Vagina (tissue), 2 donors: ENCODE measurements around the gene AMOTL2. TPM values are rescaled to one million over a fixed set of nuclear protein-coding genes. Genes with fewer than 3 reads are reported as not detected.

Source experiments
- DNase-seq, 2 donors: peaks; one replicate each; pipeline ENCODE4 v3.0.0-alpha.2; 2017; ENCODE audit errors: extremely low spot score in 2 of 2
- H3K27ac ChIP-seq: fragments of 200-600 bp; sonication (generic); one replicate; pipeline ENCODE4 v1.5.1; 2019
- H3K27me3 ChIP-seq: fragments of 200-600 bp; sonication (generic); one replicate; pipeline ENCODE4 v1.5.1; 2019
- H3K36me3 ChIP-seq, 2 donors: fragments of 200-600 bp; sonication (generic); one replicate each; pipeline ENCODE4 v1.5.1; 2017 to 2019
- H3K4me1 ChIP-seq: fragments of 200-600 bp; sonication (generic); one replicate; pipeline ENCODE4 v1.5.1; 2019
- H3K4me3 ChIP-seq, 2 donors: fragments of 200-600 bp; sonication (generic); 1 replicate in 1 of 2; 2 replicates in 1 of 2; pipeline ENCODE4 v1.5.1; 2016 to 2019
- H3K9me3 ChIP-seq: fragments of 200-600 bp; sonication (generic); one replicate; pipeline ENCODE4 v1.5.1; 2019
- CTCF ChIP-seq, 3 experiments: fragments of 450-650 bp in 2 of 3; fragments of 200-600 bp in 1 of 3; sonication (generic) in 1 of 3; IDR thresholded peaks; one replicate each; pipeline ENCODE4 v1.5.1; 2017 to 2019; ENCODE audit warnings: antibody characterized with exemption in 3 of 3, mild to moderate bottlenecking in 2 of 3, moderate library complexity in 2 of 3
- POLR2A ChIP-seq, 2 donors: fragments of 450-650 bp; IDR thresholded peaks; one replicate each; pipeline ENCODE4 v1.6.1; 2017; ENCODE audit warnings: antibody characterized with exemption in 2 of 2, mild to moderate bottlenecking in 2 of 2, moderate library complexity in 2 of 2
- POLR2AphosphoS5 ChIP-seq, 2 donors: sonication (generic); formaldehyde crosslinking; IDR thresholded peaks; one replicate each; pipeline ENCODE4 v1.9.0; 2017; ENCODE audit warnings: antibody characterized with exemption in 2 of 2, mild to moderate bottlenecking in 2 of 2, low read depth in 1 of 2; ENCODE audit not compliant: insufficient read depth in 1 of 2
- intact Hi-C: fragments of 100-400 bp; cut with DNase I; formaldehyde crosslinking; loops from one replicate; pipeline ENCODE4 v1.15.1; 2023
- total RNA-seq: library from RNA; depleted of rRNA; stranded (reverse); fragments of >200 nt; gene quantifications from one replicate; pipeline ENCODE4 v1.2.3, GENCODE V29; 2016

Gene AMOTL2
- 60.6 TPM for total RNA-seq

DNA sequence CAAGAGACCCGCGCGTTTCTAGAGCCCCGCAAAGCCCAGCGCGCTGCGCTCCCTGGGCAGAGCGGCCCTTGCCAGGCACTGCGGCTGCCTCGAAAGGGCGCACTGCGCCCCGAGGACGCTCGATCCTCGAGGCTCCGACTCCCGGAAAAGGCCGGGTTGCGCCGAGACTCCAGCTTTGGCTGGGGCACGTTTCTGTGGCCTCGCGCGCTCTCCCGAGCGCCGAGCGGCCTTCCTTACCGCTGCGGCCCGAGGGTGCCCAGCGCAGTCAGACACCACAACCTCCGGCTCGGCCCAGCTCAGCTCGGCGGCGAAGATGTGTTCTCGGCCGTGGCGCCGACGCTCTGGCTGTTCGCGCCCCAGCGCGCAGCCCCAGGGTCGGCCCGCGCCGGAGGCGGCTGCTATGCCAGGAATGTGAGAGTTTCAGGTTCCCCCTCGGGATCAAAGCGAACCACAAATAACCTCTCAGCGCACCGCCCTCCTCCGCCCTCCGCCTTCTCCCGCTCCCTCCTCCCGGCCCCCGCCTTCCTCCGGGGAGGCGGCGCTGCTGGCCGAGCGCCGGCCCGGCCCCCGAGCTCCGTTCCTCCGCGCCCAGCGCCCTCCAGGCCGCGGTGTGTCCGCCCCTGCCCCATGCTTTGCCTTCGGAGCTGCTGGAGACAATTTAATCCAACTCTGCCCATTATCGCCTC is at the start of gene AMOTL2:
AMOTL2 (minus strand) TSS at position 343 of the 686 bp plus-strand sequence. CDS start 3,014 bp downstream, outside the sequence.
- DNase-seq, result no peak
- intact Hi-C loops, result loop anchor here (2.0 to 5.0 kb wide), 2 partner anchors 62 to 91 kb away; no protein-coding TSS in a partner anchor

DNA sequence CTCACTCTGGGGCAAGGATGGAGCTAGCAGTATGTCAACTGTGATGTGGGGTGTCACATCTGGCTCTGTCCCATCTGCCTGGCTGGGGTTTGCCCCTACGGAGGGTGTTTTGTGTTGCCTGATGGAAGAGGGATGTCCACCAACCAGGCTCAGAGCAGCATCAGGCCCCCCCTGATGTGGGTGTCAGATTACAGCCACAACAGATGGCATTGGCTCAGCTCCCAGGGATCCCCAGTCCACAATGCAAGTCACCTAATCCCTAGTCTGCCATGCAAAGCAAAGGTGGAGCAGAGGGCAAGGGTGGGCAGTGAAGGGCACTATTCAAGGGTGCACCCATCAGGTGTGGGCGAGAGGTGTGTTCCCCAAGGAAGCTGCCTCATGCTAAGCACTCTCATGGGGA is 48.9 kb upstream of the AMOTL2 start:
- TF ChIP-seq POLR2AphosphoS5 (IDR thresholded peaks at IDR 0.05; ENCODE audit: insufficient read depth in 1 of 2, low read depth in 1 of 2), result no peak
- TF ChIP-seq CTCF (IDR thresholded peaks at IDR 0.05), result no peak
- no peak for TF ChIP-seq POLR2A (IDR thresholded peaks at IDR 0.05)
- no peaks in the 10 kb centered on the region for H3K4me1 ChIP-seq
- H3K27ac ChIP-seq, result no peak overlapping the region
- no peak for DNase-seq
- no peaks in the 10 kb centered on the region for H3K9me3 ChIP-seq
- no peaks in the 10 kb centered on the region for H3K27me3 ChIP-seq
- no peaks in the 10 kb centered on the region for H3K36me3 ChIP-seq
- H3K4me3 ChIP-seq, result no peak overlapping the region
- intact Hi-C loops, result no loop called here

More for the DNA sequence above, at the start of gene AMOTL2:
- TF ChIP-seq POLR2A (IDR thresholded peaks at IDR 0.05), result peak in 1 of 2 donors; percentile 80
- peak in 1 of 2 donors; percentile 93 for TF ChIP-seq POLR2AphosphoS5 (IDR thresholded peaks at IDR 0.05; ENCODE audit: insufficient read depth in 1 of 2, low read depth in 1 of 2)
- TF ChIP-seq CTCF (IDR thresholded peaks at IDR 0.05), result no peak
- Histone ChIP-seq H3K27ac (peak within 1 kb of the TSS; percentile 97), H3K4me3 (peak within 1 kb of the TSS; percentile 64 to 73), H3K36me3 (peaks cover 0 to 22% of the 10 kb centered on the region in 2 donors), H3K4me1 (peaks cover 51% of the 10 kb centered on the region), H3K9me3 (no peaks in the 10 kb centered on the region), H3K27me3 (no peaks in the 10 kb centered on the region)

- Histone ChIP-seq H3K27me3 (no peaks in the 10 kb centered on the region), H3K27ac (no peak overlapping the region), H3K4me1 (no peaks in the 10 kb centered on the region), H3K36me3 (no peaks in the 10 kb centered on the region), H3K9me3 (no peaks in the 10 kb centered on the region), H3K4me3 (no peak overlapping the region)
- no peak for DNase-seq
- TF ChIP-seq POLR2AphosphoS5 (IDR thresholded peaks at IDR 0.05; ENCODE audit: insufficient read depth in 1 of 2, low read depth in 1 of 2), result no peak
- TF ChIP-seq POLR2A (IDR thresholded peaks at IDR 0.05), result no peak
- TF ChIP-seq CTCF (IDR thresholded peaks at IDR 0.05), result no peak
- intact Hi-C loops, result no loop called here
Measured at GRCh38 chr3:134419960-134420321, 45.7 kb upstream of the AMOTL2 start.

DNA sequence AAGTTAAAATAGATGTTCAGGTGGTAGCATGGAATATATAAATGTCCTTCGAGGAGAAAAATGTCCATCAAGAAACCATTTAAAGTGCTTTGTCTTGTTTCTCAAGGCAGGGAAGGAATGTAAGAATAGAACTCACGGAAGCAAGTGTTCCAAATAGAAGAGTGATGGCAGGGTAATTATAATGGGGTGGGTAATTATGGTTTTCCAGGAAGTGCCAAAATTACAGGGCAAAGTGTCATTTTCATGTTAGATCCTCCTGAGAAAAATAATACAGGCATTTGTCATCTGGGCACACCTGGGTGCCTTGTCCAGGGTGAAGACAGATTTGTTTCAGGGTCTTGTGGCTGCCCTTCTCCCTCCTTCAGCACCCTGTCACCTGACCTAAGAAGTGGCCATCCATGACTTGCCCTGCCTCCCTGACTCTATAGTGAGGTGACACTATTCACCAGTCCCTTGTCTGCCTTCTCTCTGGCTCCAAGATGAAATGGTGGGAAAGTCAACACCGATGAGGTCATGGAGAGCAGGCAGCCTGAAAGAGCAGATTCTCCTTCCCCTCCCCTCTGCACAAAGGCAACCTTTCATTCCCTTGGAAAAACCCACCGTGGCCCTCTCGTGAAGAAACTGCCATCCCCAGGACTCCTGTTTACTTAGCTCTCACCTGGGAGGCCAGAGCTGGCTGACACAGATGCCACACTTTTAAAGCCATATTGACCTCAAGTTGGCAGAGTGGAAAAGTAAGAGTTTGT is 45.1 kb upstream of the AMOTL2 start:
- Histone ChIP-seq H3K4me1 (no peaks in the 10 kb centered on the region), H3K36me3 (no peaks in the 10 kb centered on the region), H3K27me3 (no peaks in the 10 kb centered on the region), H3K9me3 (no peaks in the 10 kb centered on the region), H3K4me3 (no peak overlapping the region), H3K27ac (no peak overlapping the region)
- no peak for DNase-seq
- TF ChIP-seq POLR2AphosphoS5 (IDR thresholded peaks at IDR 0.05; ENCODE audit: insufficient read depth in 1 of 2, low read depth in 1 of 2), result no peak
- no peak for TF ChIP-seq POLR2A (IDR thresholded peaks at IDR 0.05)
- intact Hi-C loops, result no loop called here

DNA sequence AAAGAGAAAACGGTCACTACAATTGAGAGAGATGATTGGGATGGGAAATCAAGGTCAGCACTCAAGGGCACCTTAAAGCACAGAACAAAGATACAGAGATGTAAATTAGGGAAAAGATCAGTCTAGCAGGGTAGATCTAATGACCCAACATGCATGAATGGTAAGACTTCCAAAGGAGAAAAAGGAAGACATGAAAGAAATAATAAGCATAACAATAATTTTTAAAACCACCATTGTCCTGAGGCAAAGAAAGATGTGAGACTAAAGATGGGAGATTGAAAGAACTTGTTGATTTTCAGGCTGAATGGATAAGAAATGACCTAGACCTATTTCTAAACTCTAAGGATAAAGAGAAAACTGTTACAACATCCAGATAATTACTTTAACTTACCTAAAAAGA is 34.8 kb upstream of the AMOTL2 start:
- H3K36me3 ChIP-seq, result no peaks in the 10 kb centered on the region
- H3K4me1 ChIP-seq, result peaks cover 16% of the 10 kb centered on the region
- H3K27ac ChIP-seq, result no peak overlapping the region
- no peaks in the 10 kb centered on the region for H3K9me3 ChIP-seq
- no peak for DNase-seq
- TF ChIP-seq POLR2A (IDR thresholded peaks at IDR 0.05) (no peak), POLR2AphosphoS5 (IDR thresholded peaks at IDR 0.05; ENCODE audit: insufficient read depth in 1 of 2, low read depth in 1 of 2) (no peak), CTCF (IDR thresholded peaks at IDR 0.05) (no peak)
- H3K4me3 ChIP-seq, result no peak overlapping the region
- intact Hi-C loops, result no loop called here
- H3K27me3 ChIP-seq, result no peaks in the 10 kb centered on the region
